Loucy (cell line): ENCODE data around the gene USF2.

ENCODE experiments used
- EZH2phosphoT487 ChIP-seq: fragments of 200-600 bp; IDR thresholded peaks from 2 replicates; pipeline ENCODE4 v1.6.1; 2018; ENCODE audit warnings: antibody characterized with exemption, mild to moderate bottlenecking, moderate library complexity, borderline replicate concordance
- TF ChIP-seq, protein P1 (sequence below): fragments of 200-600 bp; sonication (generic); conservative IDR thresholded peaks from 2 replicates; pipeline ENCODE4 v1.5.1; 2014; ENCODE audit warnings: mild to moderate bottlenecking, antibody characterized with exemption, low read length

DNA sequence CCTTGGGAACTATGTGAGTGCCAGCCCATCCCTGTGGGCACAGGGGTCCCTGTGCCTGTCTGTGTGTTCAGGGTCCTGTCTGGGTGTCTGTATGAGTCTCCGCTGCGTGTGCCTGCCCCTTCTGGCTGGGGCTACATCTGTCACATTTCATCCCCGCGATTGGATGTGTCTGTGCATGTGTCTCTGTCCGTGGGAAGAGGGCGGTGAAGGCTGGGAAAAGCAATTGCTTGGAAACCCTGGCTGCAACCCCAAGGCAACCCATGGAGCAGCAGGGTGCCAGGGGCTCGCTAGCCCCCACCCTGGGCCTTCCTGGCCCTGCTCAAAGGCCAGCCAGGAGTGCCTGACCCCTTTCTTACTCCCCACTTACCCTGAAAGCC, 24.6 kb downstream of the USF2 start:
- TF ChIP-seq, protein P1, sequence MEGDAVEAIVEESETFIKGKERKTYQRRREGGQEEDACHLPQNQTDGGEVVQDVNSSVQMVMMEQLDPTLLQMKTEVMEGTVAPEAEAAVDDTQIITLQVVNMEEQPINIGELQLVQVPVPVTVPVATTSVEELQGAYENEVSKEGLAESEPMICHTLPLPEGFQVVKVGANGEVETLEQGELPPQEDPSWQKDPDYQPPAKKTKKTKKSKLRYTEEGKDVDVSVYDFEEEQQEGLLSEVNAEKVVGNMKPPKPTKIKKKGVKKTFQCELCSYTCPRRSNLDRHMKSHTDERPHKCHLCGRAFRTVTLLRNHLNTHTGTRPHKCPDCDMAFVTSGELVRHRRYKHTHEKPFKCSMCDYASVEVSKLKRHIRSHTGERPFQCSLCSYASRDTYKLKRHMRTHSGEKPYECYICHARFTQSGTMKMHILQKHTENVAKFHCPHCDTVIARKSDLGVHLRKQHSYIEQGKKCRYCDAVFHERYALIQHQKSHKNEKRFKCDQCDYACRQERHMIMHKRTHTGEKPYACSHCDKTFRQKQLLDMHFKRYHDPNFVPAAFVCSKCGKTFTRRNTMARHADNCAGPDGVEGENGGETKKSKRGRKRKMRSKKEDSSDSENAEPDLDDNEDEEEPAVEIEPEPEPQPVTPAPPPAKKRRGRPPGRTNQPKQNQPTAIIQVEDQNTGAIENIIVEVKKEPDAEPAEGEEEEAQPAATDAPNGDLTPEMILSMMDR: no peak
- no peak for TF ChIP-seq EZH2phosphoT487
